A549 (cell line): ENCODE measurements around the gene TRIM41. TPM values are rescaled to one million over a fixed set of nuclear protein-coding genes. Genes with fewer than 3 reads are reported as not detected.

ENCODE experiments used
- ATAC-seq, 2 experiments: fragments of 200-7000 bp in 1 of 2; fragments of >200 bp in 1 of 2; cut with Nextera tagmentation in 1 of 2; cut with Tn5 transposase in 1 of 2; 3 replicates each; pipeline versions ENCODE4 v1.8.0 to v1.9.1; 2018 to 2020; ENCODE audit warnings: mild to moderate bottlenecking in 1 of 2, moderate library complexity in 1 of 2
- CTCF ChIA-PET: fragments of 300-600 bp; sonication (Branson Sonifier 250); formaldehyde crosslinking; extraction: SDS; loops from one replicate; lab custom pipeline; 2021; ENCODE audit warnings: antibody characterized with exemption, inconsistent platforms; lab: Yijun Ruan, JAX
- POLR2A ChIA-PET: fragments of 350-600 bp; formaldehyde crosslinking; extraction: SDS; loops from one replicate; lab custom pipeline; 2021; ENCODE audit warnings: antibody characterized with exemption, inconsistent platforms; lab: Yijun Ruan, JAX
- DNase-seq, 2 experiments: peaks; one replicate each; pipeline versions ENCODE4 v3.0.0 to v3.0.0-alpha.2; 2011 to 2016; ENCODE audit warnings: low read depth in 1 of 2, low spot score in 1 of 2
- FAIRE-seq: peaks from 2 replicates; lab custom pipeline; 2011; peaks lifted over from hg19 to GRCh38; lab: Jason Lieb, UNC
- H3K27ac ChIP-seq, 2 experiments: fragments of >200 bp; sonication (Bioruptor Twin); formaldehyde crosslinking; 3 replicates each; pipeline ENCODE4 v1.5.1; 2016 to 2017
- H3K4me1 ChIP-seq: fragments of >200 bp; sonication (Bioruptor Twin); formaldehyde crosslinking; 3 replicates; pipeline ENCODE4 v1.6.1; 2016
- H3K4me2 ChIP-seq: fragments of >200 bp; sonication (Bioruptor Twin); formaldehyde crosslinking; 3 replicates; pipeline ENCODE4 v1.6.1; 2016
- H3K4me3 ChIP-seq: fragments of >200 bp; sonication (Bioruptor Twin); formaldehyde crosslinking; 3 replicates; pipeline ENCODE4 v1.5.1; 2016
- H3K9me3 ChIP-seq: fragments of >200 bp; sonication (Bioruptor Twin); formaldehyde crosslinking; 3 replicates; pipeline ENCODE4 v1.6.1; 2016
- ATOH8 ChIP-seq: fragments of 250-450 bp; sonication (Bioruptor Pico); IDR thresholded peaks from 2 replicates; pipeline ENCODE4 v1.5.0; 2020; ENCODE audit warnings: low read depth, mild to moderate bottlenecking, moderate library complexity
- BCL3 ChIP-seq: fragments of >200 bp; sonication (Bioruptor Twin); formaldehyde crosslinking; IDR thresholded peaks from 3 replicates; pipeline ENCODE4 v1.6.1; 2016
- CHD2 ChIP-seq: fragments of 150-350 bp; IDR thresholded peaks from 2 replicates; pipeline ENCODE4 v1.6.1; 2014; ENCODE audit warnings: low read length; ENCODE audit not compliant: partially characterized antibody
- CHD4 ChIP-seq: fragments of 200-600 bp; sonication (generic); IDR thresholded peaks from 2 replicates; pipeline ENCODE4 v1.6.1; 2016; ENCODE audit warnings: antibody characterized with exemption, mild to moderate bottlenecking, borderline replicate concordance
- EHF ChIP-seq: fragments of 250-450 bp; sonication (Bioruptor Pico); IDR thresholded peaks from 2 replicates; pipeline ENCODE4 v1.5.0; 2020; ENCODE audit warnings: mild to moderate bottlenecking
- EHMT2 ChIP-seq: fragments of 200-600 bp; sonication (generic); IDR thresholded peaks from 2 replicates; pipeline ENCODE4 v1.6.1; 2016; ENCODE audit warnings: antibody characterized with exemption, low read depth, mild to moderate bottlenecking, moderate library complexity
- FOSB ChIP-seq: fragments of 250-450 bp; sonication (Bioruptor Pico); IDR thresholded peaks from 2 replicates; pipeline ENCODE4 v1.5.0; 2020; ENCODE audit warnings: mild to moderate bottlenecking, moderate library complexity
- FOSL2 ChIP-seq, 2 experiments: fragments of 450-650 bp in 1 of 2; fragments of >200 bp in 1 of 2; sonication (Bioruptor Twin) in 1 of 2; formaldehyde crosslinking; IDR thresholded peaks; 2 replicates each; pipeline versions ENCODE4 v1.5.0 to v1.6.1; 2016 to 2020; ENCODE audit warnings: mild to moderate bottlenecking in 1 of 2, moderate library complexity in 1 of 2
- GATA3 ChIP-seq: IDR thresholded peaks from 2 replicates; pipeline ENCODE4 v1.6.1; 2012; ENCODE audit warnings: borderline replicate concordance
- HDAC2 ChIP-seq: fragments of 200-600 bp; sonication (generic); IDR thresholded peaks from 2 replicates; pipeline ENCODE4 v1.6.1; 2016
- HEYL ChIP-seq: fragments of 250-450 bp; sonication (Bioruptor Pico); IDR thresholded peaks from 2 replicates; pipeline ENCODE4 v1.8.0; 2021; ENCODE audit warnings: mild to moderate bottlenecking, moderate library complexity
- HMGXB4 ChIP-seq: fragments of 250-450 bp; sonication (Bioruptor Pico); IDR thresholded peaks from 2 replicates; pipeline ENCODE4 v1.5.0; 2021; ENCODE audit warnings: mild to moderate bottlenecking, moderate library complexity, borderline replicate concordance
- HOXB5 ChIP-seq: fragments of 250-450 bp; sonication (Bioruptor Pico); IDR thresholded peaks from 2 replicates; pipeline ENCODE4 v1.5.0; 2020; ENCODE audit warnings: mild to moderate bottlenecking, moderate library complexity
- JUN ChIP-seq, 2 experiments: fragments of >200 bp; sonication (Bioruptor Twin); formaldehyde crosslinking; IDR thresholded peaks; 2 replicates in 1 of 2; 3 replicates in 1 of 2; pipeline ENCODE4 v1.6.1; 2016 to 2017
- JUNB ChIP-seq: fragments of >200 bp; sonication (Bioruptor Twin); formaldehyde crosslinking; IDR thresholded peaks from 2 replicates; pipeline ENCODE4 v1.6.1; 2016
- NFE2L2 ChIP-seq: fragments of 150-350 bp; conservative IDR thresholded peaks from 2 replicates; pipeline ENCODE4 v1.6.1; 2014; ENCODE audit warnings: low read length
- NPAS2 ChIP-seq: fragments of 250-450 bp; sonication (Bioruptor Pico); IDR thresholded peaks from 2 replicates; pipeline ENCODE4 v1.8.0; 2022; ENCODE audit warnings: mild to moderate bottlenecking, moderate library complexity, borderline replicate concordance
- PHF8 ChIP-seq: fragments of 200-600 bp; sonication (generic); IDR thresholded peaks from 2 replicates; pipeline ENCODE4 v1.6.1; 2016; ENCODE audit warnings: low read depth, mild to moderate bottlenecking, antibody characterized with exemption, moderate library complexity, borderline replicate concordance
- RAD21 ChIP-seq, 2 experiments: fragments of >200 bp in 1 of 2; sonication (Bioruptor Twin) in 1 of 2; formaldehyde crosslinking in 1 of 2; IDR thresholded peaks in 1 of 2; conservative IDR thresholded peaks in 1 of 2; 2 replicates in 1 of 2; 3 replicates in 1 of 2; pipeline ENCODE4 v1.6.1; 2012 to 2018; ENCODE audit warnings: inconsistent platforms in 1 of 2
- RARB ChIP-seq: fragments of 250-450 bp; sonication (Bioruptor Pico); IDR thresholded peaks from 2 replicates; pipeline ENCODE4 v1.8.0; 2021; ENCODE audit warnings: mild to moderate bottlenecking, moderate library complexity
- TFCP2L1 ChIP-seq: fragments of 250-450 bp; sonication (Bioruptor Pico); IDR thresholded peaks from 2 replicates; pipeline ENCODE4 v1.5.0; 2021; ENCODE audit warnings: mild to moderate bottlenecking
- USF2 ChIP-seq: fragments of 450-650 bp; IDR thresholded peaks from 2 replicates; pipeline ENCODE4 v1.6.1; 2014; ENCODE audit warnings: antibody characterized with exemption
- ZSCAN20 ChIP-seq: fragments of 250-450 bp; sonication (Bioruptor Pico); IDR thresholded peaks from 2 replicates; pipeline ENCODE4 v1.8.0; 2022; ENCODE audit warnings: mild to moderate bottlenecking, moderate library complexity
- WGBS: methylation state at CpG from one replicate; pipeline ENCODE4 v1.1.6; 2017; ENCODE audit errors: missing lambda C conversion rate; 5-methylcytosine and 5-hydroxymethylcytosine counted together
- polyA plus RNA-seq, 4 experiments: library from polyadenylated mRNA; depleted of rRNA in 3 of 4; stranded (reverse); fragments of >200 nt; fragmentation: RNase III in 1 of 4; extraction: RNeasy Plus Mini Kit Qiagen cat#74134 plus additional on column Dnase treatment in 1 of 4; gene quantifications; 2 replicates in 3 of 4; 3 replicates in 1 of 4; pipeline ENCODE4 v1.2.3, GENCODE V29; 2011 to 2017

Gene TRIM41
- polyA plus RNA-seq, 2 of the 4 experiments (the other 2 are of a cell fraction): 22.7 to 32.5 TPM

- no peak overlapping the region for H3K27ac ChIP-seq
- H3K4me1 ChIP-seq: peaks cover 12% of the 10 kb centered on the region
- CTCF ChIA-PET: interaction anchor here (1.2 to 2.8 kb wide), 3 partner anchors 18 to 401 kb away, joined by 3 to 26 read pairs (median 12); no protein-coding TSS in a partner anchor
- TF ChIP-seq CHD2: no peak
- no peak for TF ChIP-seq PHF8
- TF ChIP-seq JUNB: no peak
- TF ChIP-seq HDAC2: no peak
- no peak for TF ChIP-seq RAD21 (conservative IDR thresholded peaks at IDR 0.05 in 1 of 2, IDR thresholded peaks at IDR 0.05 in 1 of 2)
- TF ChIP-seq NFE2L2: no peak
- TF ChIP-seq TFCP2L1 (CRISPR knock-in tag): no peak
- TF ChIP-seq FOSB (CRISPR knock-in tag): no peak
- TF ChIP-seq CHD4: no peak
- H3K4me2 ChIP-seq: no peak overlapping the region
- no peak overlapping the region for H3K4me3 ChIP-seq
- no peak for FAIRE-seq
- no peaks in the 10 kb centered on the region for H3K9me3 ChIP-seq
- no peak for ATAC-seq
- DNase-seq: no peak
- WGBS: 77% methylated on average over 6 of the region's 6 CpGs
- POLR2A ChIA-PET: no interaction called here
Observed at GRCh38 chr5:181186022-181186421, 37.1 kb upstream of the TRIM41 start.

GRCh38 chr5:181186986-181187499 lies 36.0 kb upstream of the TRIM41 start:
- Histone ChIP-seq H3K9me3 (no peaks in the 10 kb centered on the region), H3K4me3 (peak overlapping the region; percentile 82), H3K4me1 (peaks cover 12% of the 10 kb centered on the region), H3K27ac (peak overlapping the region; percentile 79 to 96), H3K4me2 (peak overlapping the region; percentile 99)
- FAIRE-seq (no peak), ATAC-seq (no peak), DNase-seq (peak in 1 of 2 experiments; percentile 67)
- CTCF ChIA-PET: interaction anchor here (0.6 to 4.3 kb wide), 12 partner anchors 10 to 78 kb away, joined by 3 to 24 read pairs (median 8); partner anchors contain the start of gene TRIM7
- TF ChIP-seq BCL3: no peak
- TF ChIP-seq HEYL (CRISPR knock-in tag): no peak
- no peak for TF ChIP-seq GATA3
- TF ChIP-seq JUN (IDR thresholded peaks at IDR 0.05): 0 out of 5 replicates have a peak, but pooled peaks of 1 of the 2 experiments have one; percentile 15
- TF ChIP-seq FOSL2 (IDR thresholded peaks at IDR 0.05): no peak
- peak; percentile 84 for TF ChIP-seq FOSL2 (CRISPR knock-in tag; IDR thresholded peaks at IDR 0.05)
- TF ChIP-seq ZSCAN20 (CRISPR knock-in tag): no peak
- POLR2A ChIA-PET: interaction anchor here (0.5 to 6.4 kb wide), 5 partner anchors 29 to 707 kb away, joined by 3 to 48 read pairs (median 4); partner anchors contain the start of genes TRIM41 and ZFP62
- WGBS: 4% methylated on average over 8 of the region's 8 CpGs

- FAIRE-seq (no peak), ATAC-seq (peak; percentile 25 to 42), DNase-seq (peak in 1 of 2 experiments; percentile 94)
- peak overlapping the region; percentile 82 for H3K4me3 ChIP-seq
- peak overlapping the region; percentile 99 for H3K4me2 ChIP-seq
- POLR2A ChIA-PET: interaction anchor here (0.5 to 6.4 kb wide), 7 partner anchors 18 to 708 kb away, joined by 3 to 159 read pairs (median 4); partner anchors contain the start of genes TRIM41, TRIM7 and ZFP62
- CTCF ChIA-PET: interaction anchor here (0.6 to 4.3 kb wide), 14 partner anchors 10 to 78 kb away, joined by 3 to 24 read pairs (median 6); partner anchors contain the start of gene TRIM7
- H3K27ac ChIP-seq: peak overlapping the region; percentile 79 to 96
- H3K4me1 ChIP-seq: peaks cover 15% of the 10 kb centered on the region
- no peaks in the 10 kb centered on the region for H3K9me3 ChIP-seq
- 1% methylated on average over 22 of the region's 37 CpGs for WGBS
- TF ChIP-seq RAD21 (conservative IDR thresholded peaks at IDR 0.05 in 1 of 2, IDR thresholded peaks at IDR 0.05 in 1 of 2): peak in 1 of 2 experiments; percentile 14; a peak in 1 of 5 replicates
- no peak for TF ChIP-seq USF2
- TF ChIP-seq HOXB5 (CRISPR knock-in tag): peak; percentile 77; the same call in 1 of the 2 replicates
- no peak for TF ChIP-seq ATOH8
- TF ChIP-seq EHF: no peak
- TF ChIP-seq CHD4: peak; percentile 98
- TF ChIP-seq JUN (IDR thresholded peaks at IDR 0.05): 0 out of 5 replicates have a peak, but pooled peaks of 1 of the 2 experiments have one; percentile 28
- TF ChIP-seq HEYL (CRISPR knock-in tag): 0 out of 2 replicates have a peak, but pooled peaks have one; percentile 16
- 0 out of 2 replicates have a peak, but pooled peaks have one; percentile 43 for TF ChIP-seq RARB (CRISPR knock-in tag)
- TF ChIP-seq NFE2L2: no peak
- peak; percentile 84 for TF ChIP-seq HMGXB4 (CRISPR knock-in tag)
- no peak for TF ChIP-seq BCL3
- TF ChIP-seq EHMT2: peak; percentile 64; the same call in 1 of the 2 replicates
- TF ChIP-seq NPAS2 (CRISPR knock-in tag): no peak
- no peak for TF ChIP-seq TFCP2L1 (CRISPR knock-in tag)
Observed at GRCh38 chr5:181187500-181188213, 35.4 kb upstream of the TRIM41 start.
